H1 (cell line): ENCODE data around the gene ARHGEF16. TPM values are rescaled to one million over a fixed set of nuclear protein-coding genes. Genes with fewer than 3 reads are reported as not detected.

Experiments
- CTCF ChIA-PET: fragments of 300-600 bp; sonication (Branson Sonifier 250); formaldehyde crosslinking; loops from one replicate; lab custom pipeline; 2021; ENCODE audit not compliant: partially characterized antibody; lab: Charles Lee
- POLR2A ChIA-PET: fragments of 300-600 bp; sonication (Branson Sonifier 250); formaldehyde crosslinking; loops from one replicate; lab custom pipeline; 2021; ENCODE audit warnings: inconsistent platforms; ENCODE audit not compliant: partially characterized antibody; lab: Charles Lee
- DNase-seq, 2 experiments: peaks; one replicate each; pipeline versions ENCODE4 v3.0.0 to v3.0.0-alpha.2; 2010 to 2022; ENCODE audit warnings: low spot score in 2 of 2, low read depth in 1 of 2, mixed read lengths in 1 of 2
- FAIRE-seq: peaks from 2 replicates; lab custom pipeline; 2011; peaks lifted over from hg19 to GRCh38; lab: Jason Lieb, UNC
- H2AFZ ChIP-seq: 2 replicates; pipeline ENCODE4 v1.8.1; 2012; ENCODE audit warnings: low read length, inconsistent platforms
- H2AK5ac ChIP-seq: 2 replicates; pipeline ENCODE4 v1.6.1; 2013; ENCODE audit warnings: low read depth, low read length
- H2BK120ac ChIP-seq: replicated peaks from 2 replicates; pipeline ENCODE3; 2013; ENCODE audit warnings: low read depth, low read length, inconsistent platforms
- H2BK12ac ChIP-seq: 2 replicates; pipeline ENCODE4 v1.6.1; 2013; ENCODE audit warnings: low read depth, low read length
- H2BK15ac ChIP-seq: 2 replicates; pipeline ENCODE4 v1.6.1; 2013; ENCODE audit warnings: low read length
- H2BK20ac ChIP-seq: 2 replicates; pipeline ENCODE4 v1.6.1; 2013; ENCODE audit warnings: low read length
- H2BK5ac ChIP-seq: 2 replicates; pipeline ENCODE4 v1.6.1; 2013; ENCODE audit warnings: low read depth, low read length
- H3K14ac ChIP-seq: 2 replicates; pipeline ENCODE4 v1.6.1; 2013; ENCODE audit warnings: inconsistent platforms; ENCODE audit not compliant: insufficient read length
- H3K18ac ChIP-seq: 2 replicates; pipeline ENCODE4 v1.6.1; 2013; ENCODE audit warnings: low read length; ENCODE audit errors: extremely low read depth
- H3K23ac ChIP-seq: 2 replicates; pipeline ENCODE4 v1.6.1; 2013; ENCODE audit warnings: inconsistent platforms; ENCODE audit not compliant: insufficient read length
- H3K23me2 ChIP-seq: 2 replicates; pipeline ENCODE4 v1.6.1; 2013; ENCODE audit warnings: low read depth, low read length
- H3K27ac ChIP-seq: 2 replicates; pipeline ENCODE4 v1.6.1; 2011; ENCODE audit warnings: low read depth, low read length, inconsistent platforms
- H3K27me3 ChIP-seq, 4 experiments: replicated peaks in 1 of 4; 1 replicate in 1 of 4; 2 replicates in 3 of 4; pipeline versions ENCODE4 v1.6.1 to v1.8.1; 2011 to 2013; ENCODE audit warnings: low read length in 3 of 4, mild to moderate bottlenecking in 3 of 4, inconsistent platforms in 2 of 4, mixed read lengths in 2 of 4, moderate library complexity in 1 of 4; ENCODE audit not compliant: control insufficient read depth in 3 of 4, insufficient read depth in 3 of 4; ENCODE audit errors: extremely low read depth in 1 of 4
- H3K36me3 ChIP-seq, 4 experiments: 2 replicates each; pipeline versions ENCODE4 v1.6.1 to v1.8.1; 2011 to 2013; ENCODE audit warnings: mild to moderate bottlenecking in 4 of 4, low read length in 3 of 4, moderate library complexity in 2 of 4, control low read depth in 1 of 4, inconsistent platforms in 1 of 4; ENCODE audit not compliant: insufficient read depth in 4 of 4, control insufficient read depth in 2 of 4
- H3K4ac ChIP-seq: replicated peaks from 2 replicates; pipeline ENCODE3; 2013; ENCODE audit warnings: low read length, low read depth, mixed read lengths, inconsistent platforms; ENCODE audit not compliant: insufficient read length
- H3K4me1 ChIP-seq, 4 experiments: replicated peaks in 1 of 4; 1 replicate in 1 of 4; 2 replicates in 3 of 4; pipeline versions ENCODE4 v1.6.1 to v1.8.1; 2011 to 2013; ENCODE audit warnings: low read length in 3 of 4, inconsistent platforms in 2 of 4, mixed read lengths in 1 of 4; ENCODE audit not compliant: insufficient read depth in 4 of 4, control insufficient read depth in 3 of 4
- H3K4me2 ChIP-seq, 2 experiments: 2 replicates each; pipeline versions ENCODE4 v1.6.1 to v1.8.1; 2011 to 2013; ENCODE audit warnings: low read depth in 2 of 2, low read length in 2 of 2, control low read depth in 1 of 2, inconsistent platforms in 1 of 2, mild to moderate bottlenecking in 1 of 2; ENCODE audit not compliant: insufficient read depth in 1 of 2
- H3K4me3 ChIP-seq, 4 experiments: fragments of 200-600, 300-600 bp in 1 of 4; sonication (generic), shearing (Covaris generic), sonication (Bioruptor Twin) in 1 of 4; 2 replicates each; pipeline versions ENCODE4 v1.5.1 to v1.8.1; 2011 to 2016; ENCODE audit warnings: low read length in 4 of 4, low read depth in 3 of 4, control low read depth in 2 of 4, inconsistent platforms in 2 of 4, mild to moderate bottlenecking in 2 of 4, mixed read lengths in 1 of 4, moderate library complexity in 1 of 4; ENCODE audit not compliant: insufficient read depth in 2 of 4; ENCODE audit errors: extremely low read depth in 1 of 4
- H3K56ac ChIP-seq: replicated peaks from 2 replicates; pipeline ENCODE3; 2013; ENCODE audit warnings: low read depth, mild to moderate bottlenecking, mixed read lengths, low read length, inconsistent platforms; ENCODE audit not compliant: insufficient read length
- H3K79me1 ChIP-seq: 2 replicates; pipeline ENCODE4 v1.6.1; 2013; ENCODE audit warnings: low read depth, low read length, control low read depth
- H3K79me2 ChIP-seq, 2 experiments: 2 replicates each; pipeline versions ENCODE4 v1.6.1 to v1.8.1; 2012 to 2013; ENCODE audit warnings: low read length in 2 of 2, mild to moderate bottlenecking in 2 of 2, inconsistent platforms in 1 of 2; ENCODE audit not compliant: insufficient read depth in 2 of 2, control insufficient read depth in 1 of 2
- H3K9ac ChIP-seq, 4 experiments: replicated peaks in 1 of 4; 1 replicate in 1 of 4; 2 replicates in 3 of 4; pipeline versions ENCODE4 v1.6.1 to v1.8.1; 2011 to 2013; ENCODE audit warnings: low read depth in 3 of 4, low read length in 3 of 4, control low read depth in 2 of 4, mild to moderate bottlenecking in 2 of 4, moderate library complexity in 2 of 4, inconsistent platforms in 1 of 4; ENCODE audit errors: extremely low read depth in 1 of 4
- H3K9me3 ChIP-seq, 2 experiments: 2 replicates each; pipeline versions ENCODE4 v1.6.1 to v1.8.1; 2012 to 2013; ENCODE audit warnings: mild to moderate bottlenecking in 2 of 2, moderate library complexity in 2 of 2, control low read depth in 1 of 2, inconsistent platforms in 1 of 2, low read depth in 1 of 2, low read length in 1 of 2, mixed read lengths in 1 of 2; ENCODE audit not compliant: insufficient read depth in 2 of 2
- H4K20me1 ChIP-seq, 2 experiments: replicated peaks in 1 of 2; 2 replicates each; pipeline versions ENCODE3 to v1.8.1; 2011 to 2013; ENCODE audit warnings: inconsistent platforms in 2 of 2, low read length in 2 of 2, mild to moderate bottlenecking in 1 of 2; ENCODE audit not compliant: insufficient read depth in 2 of 2, control insufficient read depth in 1 of 2
- H4K5ac ChIP-seq: 2 replicates; pipeline ENCODE4 v1.6.1; 2013; ENCODE audit warnings: low read length, low read depth, mixed read lengths, inconsistent platforms; ENCODE audit not compliant: insufficient read length
- H4K8ac ChIP-seq: 2 replicates; pipeline ENCODE4 v1.8.0; 2013; ENCODE audit warnings: mild to moderate bottlenecking, moderate library complexity, low read length, inconsistent platforms; ENCODE audit not compliant: insufficient read depth; ENCODE audit errors: extremely low read depth
- H4K91ac ChIP-seq: replicated peaks from 2 replicates; pipeline ENCODE3; 2013; ENCODE audit warnings: low read length, mixed read lengths, inconsistent platforms; ENCODE audit not compliant: insufficient read length
- EGR1 ChIP-seq: IDR thresholded peaks from 2 replicates; pipeline ENCODE4 v1.6.1; 2011; ENCODE audit warnings: low read depth, low read length, borderline replicate concordance
- JUND ChIP-seq: IDR thresholded peaks from 2 replicates; pipeline ENCODE4 v1.6.1; 2011; ENCODE audit warnings: mild to moderate bottlenecking, improper control_type of control experiment, low read length
- MAFK ChIP-seq: IDR thresholded peaks from 2 replicates; pipeline ENCODE4 v1.6.1; 2012; ENCODE audit warnings: low read depth, mild to moderate bottlenecking, improper control_type of control experiment, low read length
- SRF ChIP-seq: IDR thresholded peaks from 2 replicates; pipeline ENCODE4 v1.6.1; 2011; ENCODE audit warnings: mild to moderate bottlenecking, low read depth, low read length, moderate library complexity
- WGBS, 2 experiments: shearing (Covaris generic) in 1 of 2; methylation state at CpG; one replicate each; pipeline versions ENCODE4 v1.1.6 to v1.1.7; 2013 to 2015; ENCODE audit warnings: low lambda C conversion rate in 2 of 2, mixed read lengths in 2 of 2, inconsistent platforms in 1 of 2, low coverage in 1 of 2, missing lambda C conversion rate in 1 of 2; ENCODE audit not compliant: insufficient replicate concordance in 2 of 2, insufficient coverage in 1 of 2, insufficient read length in 1 of 2; ENCODE audit errors: extremely low coverage in 1 of 2, missing lambda C conversion rate in 1 of 2; 5-methylcytosine and 5-hydroxymethylcytosine counted together
- polyA plus RNA-seq, 7 experiments: library from polyadenylated mRNA; depleted of rRNA in 3 of 7; stranded (reverse) in 5 of 7; unstranded in 2 of 7; fragments of >200 nt in 5 of 7; fragments of 200-250 nt in 2 of 7; gene quantifications; 1 replicate in 5 of 7; 2 replicates in 1 of 7; 4 replicates in 1 of 7; pipeline versions ENCODE4 v1.2.1 to v1.2.3, GENCODE V29; 2011 to 2013; ENCODE audit warnings: missing spikeins in 2 of 7, mixed read lengths in 2 of 7
- total RNA-seq: library from RNA; stranded (reverse); fragmentation: NEBNext Ultra II Directional; extraction: Animal tissue kit (Norgen Biotek cat#: 25700); gene quantifications from 2 replicates; pipeline ENCODE4 v1.2.1, GENCODE V29; 2021

Gene ARHGEF16
- total and polyA plus RNA-seq, 2 of the 8 experiments (the other 6 are each of a cell fraction or from before 2014, with no cell fraction given), result 18.3 to 20.7 TPM

DNA sequence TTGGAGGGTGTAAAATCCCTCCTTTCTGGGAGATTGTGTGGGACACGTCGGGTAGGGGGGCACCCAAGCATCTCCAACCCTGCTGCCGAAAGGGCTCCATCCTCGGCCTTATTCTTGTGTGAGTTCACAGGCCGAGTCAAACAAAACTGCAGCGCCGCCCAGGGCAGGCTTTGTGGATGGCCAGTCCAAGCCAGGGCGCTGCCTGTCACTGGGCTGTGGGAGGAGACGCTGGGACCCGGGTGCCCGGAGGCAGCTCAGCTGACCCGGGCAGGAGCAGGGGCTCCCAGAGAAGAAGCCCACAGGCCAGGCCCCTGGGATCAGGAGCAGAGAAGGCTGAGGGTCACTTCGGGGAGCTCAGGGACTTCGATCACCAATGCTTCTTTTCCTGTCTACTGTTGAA is 31.8 kb upstream of the ARHGEF16 start:
- Histone ChIP-seq H3K4me3 (no peak overlapping the region), H3K9ac (no peak overlapping the region), H2BK120ac (no peak overlapping the region), H3K79me2 (no peaks in the 10 kb centered on the region), H2BK20ac (no peak overlapping the region), H3K23me2 (no peaks in the 10 kb centered on the region), H2AFZ (no peak overlapping the region), H3K18ac (no peak overlapping the region), H3K27ac (no peak overlapping the region), H4K91ac (no peak overlapping the region), H3K79me1 (no peaks in the 10 kb centered on the region), H2BK15ac (no peak overlapping the region), H4K8ac (no peak overlapping the region), H3K9me3 (peaks cover 0 to 6% of the 10 kb centered on the region in 2 experiments; a peak in 2 of 4 replicates), H2BK5ac (0 out of 2 replicates have a peak overlapping the region, but pooled peaks have one; percentile 18), H3K14ac (no peak overlapping the region), H4K5ac (no peak overlapping the region), H3K4ac (no peak overlapping the region), H4K20me1 (peaks cover 0 to 6% of the 10 kb centered on the region in 2 experiments), H3K4me2 (no peak overlapping the region), H2BK12ac (no peak overlapping the region), H3K36me3 (no peaks in the 10 kb centered on the region), H3K4me1 (peaks cover 0 to 2% (median 0%) of the 10 kb centered on the region in 4 experiments; a peak in 1 of 7 replicates), H2AK5ac (no peak overlapping the region), H3K27me3 (no peaks in the 10 kb centered on the region), H3K23ac (no peak overlapping the region), H3K56ac (no peak overlapping the region)
- FAIRE-seq (no peak), DNase-seq (no peak)
- ChIA-PET CTCF (interaction anchor here (0.7 to 3.0 kb wide), 6 partner anchors 9 to 82 kb away, joined by 3 to 14 read pairs (median 4); no protein-coding TSS in a partner anchor), POLR2A (no interaction called here)
- WGBS, 2 experiments, result 91% methylated on average over 7 of the region's 14 CpGs; no CpG with 5 or more reads in 1 of the 2 experiments
- TF ChIP-seq MAFK, result no peak
- TF ChIP-seq JUND, result no peak
- no peak for TF ChIP-seq SRF
- no peak for TF ChIP-seq EGR1
